ENCODE results near the gene MUC15.

DNA sequence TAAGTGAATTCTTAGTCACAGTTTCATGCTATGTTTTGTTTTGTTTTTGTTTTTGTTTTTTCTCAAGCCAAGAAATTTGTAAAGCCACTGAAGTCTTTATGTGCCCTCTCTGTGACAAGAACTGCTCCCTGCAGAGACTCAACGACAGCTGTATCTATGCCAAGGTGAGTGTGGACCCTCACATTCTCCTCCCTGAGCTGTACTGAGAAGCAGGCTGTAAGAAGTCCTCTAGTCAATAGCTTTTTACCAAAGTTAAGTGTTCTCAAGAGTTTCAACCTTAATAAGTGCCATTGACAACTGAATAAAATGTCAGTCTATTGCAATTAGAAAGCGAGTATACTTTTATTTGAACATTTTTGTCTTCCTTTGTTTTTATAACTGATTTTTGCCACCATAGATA is 18.9 kb downstream of the MUC15 start:
- TF ChIP-seq GABPA (IDR thresholded peaks at IDR 0.05; ENCODE audit: borderline replicate concordance, insufficient read depth, low read length) = no peak
- TF ChIP-seq MAX (IDR thresholded peaks at IDR 0.05) = no peak
